ENCODE measurements around the gene RHOC. TPM values are rescaled to one million over a fixed set of nuclear protein-coding genes. Genes with fewer than 3 reads are reported as not detected.
A peak's percentile ranks its signal among the peaks of the same experiment; 100 is the strongest.

Gene RHOC
- 257 and 311 TPM in 2 replicates for total RNA-seq
- 265 and 358 TPM in 2 replicates for polyA plus RNA-seq

DNA sequence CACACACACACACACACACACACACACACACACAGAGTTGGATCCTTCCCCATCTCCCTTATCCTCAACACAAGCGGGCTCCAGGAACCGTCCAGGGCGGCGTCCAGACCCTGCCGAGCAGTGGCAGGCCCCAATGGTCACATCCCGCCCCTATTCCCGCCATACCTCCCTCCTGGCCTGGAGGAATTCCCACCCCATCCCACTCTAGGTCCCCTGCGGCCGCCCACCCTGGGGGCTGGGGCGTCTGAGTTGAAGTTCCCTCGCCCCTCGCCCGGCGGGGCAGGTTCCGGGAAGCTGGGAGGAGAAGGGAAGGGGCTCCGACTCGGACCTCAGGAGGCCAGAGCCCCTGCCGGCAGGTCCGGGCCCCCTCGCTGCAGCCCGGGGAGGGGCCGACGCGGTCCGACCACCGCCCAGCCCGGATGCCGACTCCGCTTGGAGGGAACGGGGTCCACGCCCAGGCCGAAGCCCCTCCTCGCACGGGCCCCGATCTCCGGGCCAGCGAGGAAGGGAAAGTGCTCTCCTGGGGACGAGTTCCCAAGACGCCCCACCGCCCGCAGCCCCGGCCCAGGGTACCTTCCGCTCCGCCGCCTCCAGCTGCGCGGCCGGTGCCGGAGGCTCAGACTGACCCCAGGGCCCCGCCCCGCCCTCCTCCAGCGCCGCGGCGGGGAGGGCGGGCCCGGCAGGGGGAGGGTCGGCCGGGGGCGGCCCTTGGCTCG lies at the start of gene RHOC:
Gene RHOC, minus strand, starts transcription at position 623 of the 716 bp plus-strand sequence. CDS start 3,328 bp downstream, outside the sequence.
- Histone ChIP-seq H3K27me3 (no peaks in the 10 kb centered on the region), H3K4me1 (ENCODE audit: low read depth) (peaks cover 15% of the 10 kb centered on the region), H3K4me3 (peak within 1 kb of the TSS; percentile 79), H3K9me3 (ENCODE audit: low read depth) (no peaks in the 10 kb centered on the region), H3K36me3 (no peaks in the 10 kb centered on the region), H3K27ac (peak within 1 kb of the TSS; percentile 86)
- DNase-seq (ENCODE audit: low read depth in 1 of 2, low spot score in 1 of 2): peak; percentile 52 to 89
- TF ChIP-seq, protein P1, sequence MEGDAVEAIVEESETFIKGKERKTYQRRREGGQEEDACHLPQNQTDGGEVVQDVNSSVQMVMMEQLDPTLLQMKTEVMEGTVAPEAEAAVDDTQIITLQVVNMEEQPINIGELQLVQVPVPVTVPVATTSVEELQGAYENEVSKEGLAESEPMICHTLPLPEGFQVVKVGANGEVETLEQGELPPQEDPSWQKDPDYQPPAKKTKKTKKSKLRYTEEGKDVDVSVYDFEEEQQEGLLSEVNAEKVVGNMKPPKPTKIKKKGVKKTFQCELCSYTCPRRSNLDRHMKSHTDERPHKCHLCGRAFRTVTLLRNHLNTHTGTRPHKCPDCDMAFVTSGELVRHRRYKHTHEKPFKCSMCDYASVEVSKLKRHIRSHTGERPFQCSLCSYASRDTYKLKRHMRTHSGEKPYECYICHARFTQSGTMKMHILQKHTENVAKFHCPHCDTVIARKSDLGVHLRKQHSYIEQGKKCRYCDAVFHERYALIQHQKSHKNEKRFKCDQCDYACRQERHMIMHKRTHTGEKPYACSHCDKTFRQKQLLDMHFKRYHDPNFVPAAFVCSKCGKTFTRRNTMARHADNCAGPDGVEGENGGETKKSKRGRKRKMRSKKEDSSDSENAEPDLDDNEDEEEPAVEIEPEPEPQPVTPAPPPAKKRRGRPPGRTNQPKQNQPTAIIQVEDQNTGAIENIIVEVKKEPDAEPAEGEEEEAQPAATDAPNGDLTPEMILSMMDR (IDR thresholded peaks at IDR 0.05; ENCODE audit: low read depth, low read length): no peak

GRCh38 chr1:112754116-112754628 lies 47.2 kb upstream of the RHOC start:
- Histone ChIP-seq H3K4me1 (ENCODE audit: low read depth) (peaks cover 3% of the 10 kb centered on the region), H3K27me3 (no peaks in the 10 kb centered on the region), H3K4me3 (no peak overlapping the region), H3K9me3 (ENCODE audit: low read depth) (no peaks in the 10 kb centered on the region), H3K27ac (no peak overlapping the region), H3K36me3 (no peaks in the 10 kb centered on the region)
- DNase-seq (ENCODE audit: low read depth in 1 of 2, low spot score in 1 of 2): no peak
- TF ChIP-seq, protein P1 (IDR thresholded peaks at IDR 0.05; ENCODE audit: low read depth, low read length): no peak

GRCh38 chr1:112748396-112748795 lies 41.5 kb upstream of the RHOC start:
- Histone ChIP-seq H3K27ac (no peak overlapping the region), H3K9me3 (ENCODE audit: low read depth) (no peaks in the 10 kb centered on the region), H3K4me3 (no peak overlapping the region), H3K4me1 (ENCODE audit: low read depth) (no peaks in the 10 kb centered on the region), H3K36me3 (no peaks in the 10 kb centered on the region), H3K27me3 (peaks cover 23% of the 10 kb centered on the region)
- no peak for DNase-seq (ENCODE audit: low read depth in 1 of 2, low spot score in 1 of 2)
- TF ChIP-seq, protein P1 (IDR thresholded peaks at IDR 0.05; ENCODE audit: low read depth, low read length): no peak

DNA sequence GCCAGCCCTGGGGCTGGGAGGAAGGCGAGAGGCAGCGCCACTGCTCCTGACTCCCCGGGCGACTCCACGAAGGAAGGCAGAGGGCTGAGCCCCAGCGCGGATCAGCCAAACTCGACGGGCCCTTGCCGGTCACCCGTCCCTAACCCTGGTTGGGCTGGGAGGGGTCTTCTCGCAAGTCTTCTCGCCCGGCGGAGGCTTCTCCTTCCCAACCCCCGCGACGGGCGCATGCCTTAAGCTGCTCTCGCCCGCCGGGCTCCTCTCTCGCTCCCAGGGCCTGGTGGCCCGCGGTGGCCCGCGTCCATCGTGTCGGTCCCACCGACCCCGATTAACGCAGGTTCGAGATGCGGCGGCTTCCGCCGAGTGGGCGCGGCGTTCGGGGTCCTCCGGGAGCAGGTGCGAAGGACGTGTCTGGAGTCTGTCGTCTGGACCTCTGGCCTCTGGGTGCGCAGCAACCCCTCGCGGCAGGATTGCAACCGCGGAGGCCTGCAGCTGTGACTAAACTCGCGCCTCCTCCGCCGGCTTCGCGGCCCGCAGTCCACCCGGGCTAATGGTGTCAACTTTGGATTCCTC lies 37.2 kb upstream of the RHOC start:
- no peaks in the 10 kb centered on the region for H3K4me1 ChIP-seq (ENCODE audit: low read depth)
- peak; percentile 42 to 63 for DNase-seq (ENCODE audit: low read depth in 1 of 2, low spot score in 1 of 2)
- H3K27me3 ChIP-seq: peaks cover 30% of the 10 kb centered on the region
- TF ChIP-seq, protein P1 (IDR thresholded peaks at IDR 0.05; ENCODE audit: low read depth, low read length): peak; percentile 62
- no peaks in the 10 kb centered on the region for H3K9me3 ChIP-seq (ENCODE audit: low read depth)
- no peaks in the 10 kb centered on the region for H3K36me3 ChIP-seq
- H3K4me3 ChIP-seq: no peak overlapping the region
- H3K27ac ChIP-seq: no peak overlapping the region

- TF ChIP-seq, protein P1 (IDR thresholded peaks at IDR 0.05; ENCODE audit: low read depth, low read length): no peak
- Histone ChIP-seq H3K4me3 (no peak overlapping the region), H3K27me3 (peaks cover 30% of the 10 kb centered on the region), H3K27ac (no peak overlapping the region), H3K4me1 (ENCODE audit: low read depth) (no peaks in the 10 kb centered on the region), H3K9me3 (ENCODE audit: low read depth) (no peaks in the 10 kb centered on the region), H3K36me3 (no peaks in the 10 kb centered on the region)
- DNase-seq (ENCODE audit: low read depth in 1 of 2, low spot score in 1 of 2): peak in 1 of 2 donors; percentile 42
Observed at GRCh38 chr1:112743174-112744008, 36.5 kb upstream of the RHOC start.

All from cardiac muscle cell (in vitro differentiated cells and primary cell).